Epidermal melanocyte (primary cell): ENCODE data around the gene EMC9.

Experiments
- DNase-seq: peaks from one replicate; pipeline ENCODE4 v3.0.0; 2011; ENCODE audit warnings: low spot score; ENCODE audit not compliant: insufficient read length

The EMC9 gene

GRCh38 chr14:24131549-24131966 is 9.8 kb downstream of the EMC9 start:
- DNase-seq: no peak

GRCh38 chr14:24130717-24131548 is 10.5 kb downstream of the EMC9 start:
- no peak for DNase-seq

GRCh38 chr14:24130380-24130716 is 11.0 kb downstream of the EMC9 start, which contains the start of gene FITM1:
Gene FITM1 (plus strand): TSS chr14:24130659. CDS start chr14:24131564, 905 bp downstream.
- DNase-seq: no peak

- DNase-seq: no peak
Measured at GRCh38 chr14:24129410-24129998, 11.9 kb downstream of the EMC9 start.

- no peak for DNase-seq
Measured at GRCh38 chr14:24127673-24128072, 13.7 kb downstream of the EMC9 start.

GRCh38 chr14:24126939-24127338 is 14.5 kb downstream of the EMC9 start:
- no peak for DNase-seq

GRCh38 chr14:24123424-24124417 is 17.7 kb downstream of the EMC9 start:
- DNase-seq: no peak

- no peak for DNase-seq
Measured at GRCh38 chr14:24122898-24123297, 18.5 kb downstream of the EMC9 start.

GRCh38 chr14:24122416-24122815 is 19.0 kb downstream of the EMC9 start:
- DNase-seq: no peak

GRCh38 chr14:24121210-24121609 is 20.2 kb downstream of the EMC9 start:
- DNase-seq: no peak

GRCh38 chr14:24119691-24120090 is 21.7 kb downstream of the EMC9 start:
- no peak for DNase-seq

GRCh38 chr14:24117179-24117578 is 24.2 kb downstream of the EMC9 start:
- DNase-seq: no peak

- no peak for DNase-seq
Measured at GRCh38 chr14:24116128-24116814, 25.1 kb downstream of the EMC9 start.

- no peak for DNase-seq
Measured at GRCh38 chr14:24115422-24116127, 25.8 kb downstream of the EMC9 start.

GRCh38 chr14:24114532-24115421 is 26.6 kb downstream of the EMC9 start, which contains the start of the genes DCAF11 and NRL:
Gene DCAF11 (plus strand): TSS chr14:24114777. CDS start chr14:24115595, 818 bp downstream.
Gene NRL (minus strand): TSS chr14:24114949. CDS start chr14:24082848, 32,101 bp downstream.
- peak; percentile 99 for DNase-seq

GRCh38 chr14:24113801-24114531 is 27.4 kb downstream of the EMC9 start:
- DNase-seq: peak; percentile 50

GRCh38 chr14:24113379-24113800 is 28.0 kb downstream of the EMC9 start:
- DNase-seq: no peak

- no peak for DNase-seq
Measured at GRCh38 chr14:24110523-24110922, 30.9 kb downstream of the EMC9 start.

- DNase-seq: no peak
Measured at GRCh38 chr14:24110060-24110459, 31.3 kb downstream of the EMC9 start.
